H1 (cell line): Measurements from ENCODE around the gene PAIP2. TPM values are rescaled to one million over a fixed set of nuclear protein-coding genes. Genes with fewer than 3 reads are reported as not detected.
A peak's percentile ranks its signal among the peaks of the same experiment; 100 is the strongest.

Experiments used
- CTCF ChIA-PET: fragments of 300-600 bp; sonication (Branson Sonifier 250); formaldehyde crosslinking; loops from one replicate; lab custom pipeline; 2021; ENCODE audit not compliant: partially characterized antibody; lab: Charles Lee
- POLR2A ChIA-PET: fragments of 300-600 bp; sonication (Branson Sonifier 250); formaldehyde crosslinking; loops from one replicate; lab custom pipeline; 2021; ENCODE audit warnings: inconsistent platforms; ENCODE audit not compliant: partially characterized antibody; lab: Charles Lee
- DNase-seq, 2 experiments: peaks; one replicate each; pipeline versions ENCODE4 v3.0.0 to v3.0.0-alpha.2; 2010 to 2022; ENCODE audit warnings: low spot score in 2 of 2, low read depth in 1 of 2, mixed read lengths in 1 of 2
- FAIRE-seq: peaks from 2 replicates; lab custom pipeline; 2011; peaks lifted over from hg19 to GRCh38; lab: Jason Lieb, UNC
- H2AFZ ChIP-seq: 2 replicates; pipeline ENCODE4 v1.8.1; 2012; ENCODE audit warnings: low read length, inconsistent platforms
- H2AK5ac ChIP-seq: 2 replicates; pipeline ENCODE4 v1.6.1; 2013; ENCODE audit warnings: low read depth, low read length
- H2BK120ac ChIP-seq: replicated peaks from 2 replicates; pipeline ENCODE3; 2013; ENCODE audit warnings: low read depth, low read length, inconsistent platforms
- H2BK12ac ChIP-seq: 2 replicates; pipeline ENCODE4 v1.6.1; 2013; ENCODE audit warnings: low read depth, low read length
- H2BK15ac ChIP-seq: 2 replicates; pipeline ENCODE4 v1.6.1; 2013; ENCODE audit warnings: low read length
- H2BK20ac ChIP-seq: 2 replicates; pipeline ENCODE4 v1.6.1; 2013; ENCODE audit warnings: low read length
- H2BK5ac ChIP-seq: 2 replicates; pipeline ENCODE4 v1.6.1; 2013; ENCODE audit warnings: low read depth, low read length
- H3K14ac ChIP-seq: 2 replicates; pipeline ENCODE4 v1.6.1; 2013; ENCODE audit warnings: inconsistent platforms; ENCODE audit not compliant: insufficient read length
- H3K18ac ChIP-seq: 2 replicates; pipeline ENCODE4 v1.6.1; 2013; ENCODE audit warnings: low read length; ENCODE audit errors: extremely low read depth
- H3K23ac ChIP-seq: 2 replicates; pipeline ENCODE4 v1.6.1; 2013; ENCODE audit warnings: inconsistent platforms; ENCODE audit not compliant: insufficient read length
- H3K23me2 ChIP-seq: 2 replicates; pipeline ENCODE4 v1.6.1; 2013; ENCODE audit warnings: low read depth, low read length
- H3K27ac ChIP-seq: 2 replicates; pipeline ENCODE4 v1.6.1; 2011; ENCODE audit warnings: low read depth, low read length, inconsistent platforms
- H3K27me3 ChIP-seq, 4 experiments: replicated peaks in 1 of 4; 1 replicate in 1 of 4; 2 replicates in 3 of 4; pipeline versions ENCODE4 v1.6.1 to v1.8.1; 2011 to 2013; ENCODE audit warnings: low read length in 3 of 4, mild to moderate bottlenecking in 3 of 4, inconsistent platforms in 2 of 4, mixed read lengths in 2 of 4, moderate library complexity in 1 of 4; ENCODE audit not compliant: control insufficient read depth in 3 of 4, insufficient read depth in 3 of 4; ENCODE audit errors: extremely low read depth in 1 of 4
- H3K36me3 ChIP-seq, 4 experiments: 2 replicates each; pipeline versions ENCODE4 v1.6.1 to v1.8.1; 2011 to 2013; ENCODE audit warnings: mild to moderate bottlenecking in 4 of 4, low read length in 3 of 4, moderate library complexity in 2 of 4, control low read depth in 1 of 4, inconsistent platforms in 1 of 4; ENCODE audit not compliant: insufficient read depth in 4 of 4, control insufficient read depth in 2 of 4
- H3K4ac ChIP-seq: replicated peaks from 2 replicates; pipeline ENCODE3; 2013; ENCODE audit warnings: low read length, low read depth, mixed read lengths, inconsistent platforms; ENCODE audit not compliant: insufficient read length
- H3K4me1 ChIP-seq, 4 experiments: replicated peaks in 1 of 4; 1 replicate in 1 of 4; 2 replicates in 3 of 4; pipeline versions ENCODE4 v1.6.1 to v1.8.1; 2011 to 2013; ENCODE audit warnings: low read length in 3 of 4, inconsistent platforms in 2 of 4, mixed read lengths in 1 of 4; ENCODE audit not compliant: insufficient read depth in 4 of 4, control insufficient read depth in 3 of 4
- H3K4me2 ChIP-seq, 2 experiments: 2 replicates each; pipeline versions ENCODE4 v1.6.1 to v1.8.1; 2011 to 2013; ENCODE audit warnings: low read depth in 2 of 2, low read length in 2 of 2, control low read depth in 1 of 2, inconsistent platforms in 1 of 2, mild to moderate bottlenecking in 1 of 2; ENCODE audit not compliant: insufficient read depth in 1 of 2
- H3K4me3 ChIP-seq, 4 experiments: fragments of 200-600, 300-600 bp in 1 of 4; sonication (generic), shearing (Covaris generic), sonication (Bioruptor Twin) in 1 of 4; 2 replicates each; pipeline versions ENCODE4 v1.5.1 to v1.8.1; 2011 to 2016; ENCODE audit warnings: low read length in 4 of 4, low read depth in 3 of 4, control low read depth in 2 of 4, inconsistent platforms in 2 of 4, mild to moderate bottlenecking in 2 of 4, mixed read lengths in 1 of 4, moderate library complexity in 1 of 4; ENCODE audit not compliant: insufficient read depth in 2 of 4; ENCODE audit errors: extremely low read depth in 1 of 4
- H3K56ac ChIP-seq: replicated peaks from 2 replicates; pipeline ENCODE3; 2013; ENCODE audit warnings: low read depth, mild to moderate bottlenecking, mixed read lengths, low read length, inconsistent platforms; ENCODE audit not compliant: insufficient read length
- H3K79me1 ChIP-seq: 2 replicates; pipeline ENCODE4 v1.6.1; 2013; ENCODE audit warnings: low read depth, low read length, control low read depth
- H3K79me2 ChIP-seq, 2 experiments: 2 replicates each; pipeline versions ENCODE4 v1.6.1 to v1.8.1; 2012 to 2013; ENCODE audit warnings: low read length in 2 of 2, mild to moderate bottlenecking in 2 of 2, inconsistent platforms in 1 of 2; ENCODE audit not compliant: insufficient read depth in 2 of 2, control insufficient read depth in 1 of 2
- H3K9ac ChIP-seq, 4 experiments: replicated peaks in 1 of 4; 1 replicate in 1 of 4; 2 replicates in 3 of 4; pipeline versions ENCODE4 v1.6.1 to v1.8.1; 2011 to 2013; ENCODE audit warnings: low read depth in 3 of 4, low read length in 3 of 4, control low read depth in 2 of 4, mild to moderate bottlenecking in 2 of 4, moderate library complexity in 2 of 4, inconsistent platforms in 1 of 4; ENCODE audit errors: extremely low read depth in 1 of 4
- H3K9me3 ChIP-seq, 2 experiments: 2 replicates each; pipeline versions ENCODE4 v1.6.1 to v1.8.1; 2012 to 2013; ENCODE audit warnings: mild to moderate bottlenecking in 2 of 2, moderate library complexity in 2 of 2, control low read depth in 1 of 2, inconsistent platforms in 1 of 2, low read depth in 1 of 2, low read length in 1 of 2, mixed read lengths in 1 of 2; ENCODE audit not compliant: insufficient read depth in 2 of 2
- H4K20me1 ChIP-seq, 2 experiments: replicated peaks in 1 of 2; 2 replicates each; pipeline versions ENCODE3 to v1.8.1; 2011 to 2013; ENCODE audit warnings: inconsistent platforms in 2 of 2, low read length in 2 of 2, mild to moderate bottlenecking in 1 of 2; ENCODE audit not compliant: insufficient read depth in 2 of 2, control insufficient read depth in 1 of 2
- H4K5ac ChIP-seq: 2 replicates; pipeline ENCODE4 v1.6.1; 2013; ENCODE audit warnings: low read length, low read depth, mixed read lengths, inconsistent platforms; ENCODE audit not compliant: insufficient read length
- H4K8ac ChIP-seq: 2 replicates; pipeline ENCODE4 v1.8.0; 2013; ENCODE audit warnings: mild to moderate bottlenecking, moderate library complexity, low read length, inconsistent platforms; ENCODE audit not compliant: insufficient read depth; ENCODE audit errors: extremely low read depth
- H4K91ac ChIP-seq: replicated peaks from 2 replicates; pipeline ENCODE3; 2013; ENCODE audit warnings: low read length, mixed read lengths, inconsistent platforms; ENCODE audit not compliant: insufficient read length
- ATF2 ChIP-seq: IDR thresholded peaks from 2 replicates; pipeline ENCODE4 v1.6.1; 2012; ENCODE audit warnings: low read length, inconsistent platforms
- BCL11A ChIP-seq, 2 experiments: IDR thresholded peaks; one replicate each; pipeline ENCODE4 v1.6.1; 2011; ENCODE audit warnings: low read depth in 2 of 2, low read length in 2 of 2, mild to moderate bottlenecking in 2 of 2
- CBX5 ChIP-seq: fragments of 300-800, 300-1000 bp; sonication (generic); IDR thresholded peaks from 2 replicates; pipeline ENCODE4 v1.7.1; 2016; ENCODE audit warnings: antibody characterized with exemption, low read length, low read depth
- HDAC6 ChIP-seq: IDR thresholded peaks from one replicate; pipeline ENCODE4 v1.7.1; 2012; ENCODE audit warnings: low read depth, mild to moderate bottlenecking, inconsistent platforms, low read length, moderate library complexity
- JUND ChIP-seq: IDR thresholded peaks from 2 replicates; pipeline ENCODE4 v1.6.1; 2011; ENCODE audit warnings: mild to moderate bottlenecking, improper control_type of control experiment, low read length
- RFX5 ChIP-seq: IDR thresholded peaks from 2 replicates; pipeline ENCODE4 v1.6.1; 2011; ENCODE audit warnings: low read depth, low read length, improper control_type of control experiment, borderline replicate concordance
- RXRA ChIP-seq: IDR thresholded peaks from 2 replicates; pipeline ENCODE4 v1.6.1; 2011; ENCODE audit warnings: low read depth, mild to moderate bottlenecking, low read length, moderate library complexity; ENCODE audit not compliant: insufficient read depth
- SP1 ChIP-seq: IDR thresholded peaks from 2 replicates; pipeline ENCODE4 v1.6.1; 2011; ENCODE audit warnings: low read depth, low read length
- TAF7 ChIP-seq: optimal IDR thresholded peaks from 2 replicates; pipeline ENCODE3; 2011; ENCODE audit warnings: low read depth, mild to moderate bottlenecking, inconsistent platforms, low read length, moderate library complexity, borderline replicate concordance
- WGBS, 2 experiments: shearing (Covaris generic) in 1 of 2; methylation state at CpG; one replicate each; pipeline versions ENCODE4 v1.1.6 to v1.1.7; 2013 to 2015; ENCODE audit warnings: low lambda C conversion rate in 2 of 2, mixed read lengths in 2 of 2, inconsistent platforms in 1 of 2, low coverage in 1 of 2, missing lambda C conversion rate in 1 of 2; ENCODE audit not compliant: insufficient replicate concordance in 2 of 2, insufficient coverage in 1 of 2, insufficient read length in 1 of 2; ENCODE audit errors: extremely low coverage in 1 of 2, missing lambda C conversion rate in 1 of 2; 5-methylcytosine and 5-hydroxymethylcytosine counted together
- polyA plus RNA-seq, 7 experiments: library from polyadenylated mRNA; depleted of rRNA in 3 of 7; stranded (reverse) in 5 of 7; unstranded in 2 of 7; fragments of >200 nt in 5 of 7; fragments of 200-250 nt in 2 of 7; gene quantifications; 1 replicate in 5 of 7; 2 replicates in 1 of 7; 4 replicates in 1 of 7; pipeline versions ENCODE4 v1.2.1 to v1.2.3, GENCODE V29; 2011 to 2013; ENCODE audit warnings: missing spikeins in 2 of 7, mixed read lengths in 2 of 7
- total RNA-seq: library from RNA; stranded (reverse); fragmentation: NEBNext Ultra II Directional; extraction: Animal tissue kit (Norgen Biotek cat#: 25700); gene quantifications from 2 replicates; pipeline ENCODE4 v1.2.1, GENCODE V29; 2021

PAIP2 gene
- total and polyA plus RNA-seq, 2 of the 8 experiments (the other 6 are each of a cell fraction or from before 2014, with no cell fraction given), result 87.6 to 162 TPM

- 46% methylated on average over 7 of the region's 7 CpGs; no CpG with 5 or more reads in 1 of the 2 experiments for WGBS, 2 experiments
- Histone ChIP-seq H3K9ac (peak overlapping the region in 3 of 4 experiments; percentile 92 to 97 (median 93); a peak in 6 of 7 replicates), H3K56ac (no peak overlapping the region), H3K4ac (no peak overlapping the region), H2BK12ac (no peak overlapping the region; the same call in 1 of the 2 replicates), H2AK5ac (no peak overlapping the region), H2BK120ac (no peak overlapping the region), H3K23ac (no peak overlapping the region), H3K27ac (peak overlapping the region; percentile 94; the same call in 1 of the 2 replicates), H2BK5ac (peak overlapping the region; percentile 99), H3K79me2 (no peaks in the 10 kb centered on the region; a peak in 2 of 4 replicates), H3K36me3 (peaks cover 0 to 6% (median 3%) of the 10 kb centered on the region in 4 experiments; a peak in 2 of 8 replicates), H3K14ac (no peak overlapping the region), H3K23me2 (peaks cover 4% of the 10 kb centered on the region; the same call in 1 of the 2 replicates), H3K18ac (no peak overlapping the region), H2AFZ (peak overlapping the region; percentile 37; the same call in 1 of the 2 replicates), H4K20me1 (peaks cover 0 to 1% of the 10 kb centered on the region in 2 experiments), H2BK15ac (no peak overlapping the region), H3K9me3 (no peaks in the 10 kb centered on the region), H3K4me3 (peak overlapping the region; percentile 72 to 84 (median 80)), H3K4me2 (peak overlapping the region; percentile 74 to 96), H4K5ac (no peak overlapping the region), H3K27me3 (0 out of 7 replicates have a peak, but pooled peaks cover 0 to 4% (median 0%) of the 10 kb centered on the region in 4 experiments), H3K4me1 (peaks cover 0 to 8% (median 4%) of the 10 kb centered on the region in 4 experiments; a peak in 6 of 7 replicates), H2BK20ac (no peak overlapping the region), H3K79me1 (no peaks in the 10 kb centered on the region), H4K8ac (no peak overlapping the region), H4K91ac (no peak overlapping the region)
- ChIA-PET POLR2A (interaction anchor here (0.6 to 2.8 kb wide), 13 partner anchors 10 to 761 kb away, joined by 3 to 16 read pairs (median 4); partner anchors contain the start of genes DNAJC18 and MATR3), CTCF (interaction anchor here (1.2 to 2.7 kb wide), 10 partner anchors 8 to 100 kb away, joined by 3 to 16 read pairs (median 6); partner anchors contain the start of gene SMIM33)
- TF ChIP-seq HDAC6, result no peak
- no peak for TF ChIP-seq ATF2
- TF ChIP-seq RXRA, result no peak
- no peak for TF ChIP-seq SP1
- no peak for TF ChIP-seq BCL11A (IDR thresholded peaks at IDR 0.05; ENCODE audit: low read depth in 2 of 2, low read length in 2 of 2)
- no peak for TF ChIP-seq RFX5
- TF ChIP-seq CBX5, result no peak
- no peak for TF ChIP-seq JUND
- TF ChIP-seq TAF7, result no peak
- FAIRE-seq (no peak), DNase-seq (no peak)
Measured at GRCh38 chr5:139403418-139403786, 61.7 kb downstream of the PAIP2 start.
